Transverse colon (tissue), 4 donors: Measurements from ENCODE around the gene TXN2.

Experiments used
- CTCF ChIP-seq, 5 experiments: fragments of 200-600 bp in 3 of 5; fragments of 450-650 bp in 2 of 5; sonication (generic) in 3 of 5; IDR thresholded peaks; 1 replicate in 2 of 5; 2 replicates in 3 of 5; pipeline ENCODE4 v1.5.1; 2016 to 2017; ENCODE audit warnings: antibody characterized with exemption in 5 of 5, inconsistent platforms in 3 of 5, mild to moderate bottlenecking in 2 of 5, moderate library complexity in 1 of 5
- POLR2A ChIP-seq: fragments of 450-650 bp; IDR thresholded peaks from one replicate; pipeline ENCODE4 v1.6.1; 2016; ENCODE audit warnings: antibody characterized with exemption, mild to moderate bottlenecking, moderate library complexity
- POLR2AphosphoS5 ChIP-seq, 3 donors: sonication (generic); formaldehyde crosslinking; IDR thresholded peaks; one replicate each; pipeline ENCODE4 v1.6.1; 2016; ENCODE audit warnings: antibody characterized with exemption in 3 of 3

DNA sequence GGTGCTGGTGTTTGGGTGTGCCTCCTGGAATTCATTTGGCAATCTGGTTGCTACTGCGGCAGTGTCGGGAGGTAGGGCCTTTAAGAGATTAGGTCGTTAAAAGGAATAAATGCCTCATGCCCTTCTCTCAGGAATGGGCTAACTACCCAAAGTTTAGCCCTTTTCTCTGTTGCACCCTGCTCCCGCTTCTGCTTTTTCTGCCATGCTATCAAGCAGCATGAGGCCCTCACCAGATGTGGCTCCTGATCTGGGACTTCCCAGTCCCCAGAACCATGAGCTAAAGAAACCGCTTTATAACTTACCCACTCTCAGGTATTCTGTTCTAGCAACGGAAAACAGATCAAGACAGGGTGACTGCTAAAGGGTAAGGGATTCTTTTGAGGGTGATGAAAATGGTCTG, 41.2 kb upstream of the TXN2 start:
- TF ChIP-seq CTCF (IDR thresholded peaks at IDR 0.05): no peak
- no peak for TF ChIP-seq POLR2A
- TF ChIP-seq POLR2AphosphoS5 (IDR thresholded peaks at IDR 0.05): no peak
